ENCODE data around the gene CCDC85C. TPM values are rescaled to one million over a fixed set of nuclear protein-coding genes. Genes with fewer than 3 reads are reported as not detected.

The CCDC85C gene
- total RNA-seq, 1 donor from 2014 or later = 41.0 TPM

DNA sequence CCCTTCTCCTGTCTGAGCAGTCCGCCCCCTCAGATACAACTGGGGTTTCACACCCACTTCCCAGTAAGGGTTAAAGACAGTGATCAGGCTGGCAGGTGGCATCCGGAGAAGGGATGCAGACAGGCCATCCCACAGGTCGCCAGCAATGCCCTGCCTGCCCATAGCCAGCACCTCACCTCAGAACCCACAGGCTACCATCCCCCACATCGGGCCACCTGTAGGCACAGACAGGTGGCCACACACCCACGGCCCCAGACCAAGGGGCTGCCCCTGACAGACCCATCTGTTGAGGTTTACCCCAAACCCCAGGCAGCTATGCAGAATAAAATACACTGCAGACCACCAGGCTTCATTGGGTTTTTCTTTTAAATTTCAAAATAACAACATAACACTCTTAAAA, 65.3 kb downstream of the CCDC85C start:
- DNase-seq = no peak
- TF ChIP-seq, protein P1, sequence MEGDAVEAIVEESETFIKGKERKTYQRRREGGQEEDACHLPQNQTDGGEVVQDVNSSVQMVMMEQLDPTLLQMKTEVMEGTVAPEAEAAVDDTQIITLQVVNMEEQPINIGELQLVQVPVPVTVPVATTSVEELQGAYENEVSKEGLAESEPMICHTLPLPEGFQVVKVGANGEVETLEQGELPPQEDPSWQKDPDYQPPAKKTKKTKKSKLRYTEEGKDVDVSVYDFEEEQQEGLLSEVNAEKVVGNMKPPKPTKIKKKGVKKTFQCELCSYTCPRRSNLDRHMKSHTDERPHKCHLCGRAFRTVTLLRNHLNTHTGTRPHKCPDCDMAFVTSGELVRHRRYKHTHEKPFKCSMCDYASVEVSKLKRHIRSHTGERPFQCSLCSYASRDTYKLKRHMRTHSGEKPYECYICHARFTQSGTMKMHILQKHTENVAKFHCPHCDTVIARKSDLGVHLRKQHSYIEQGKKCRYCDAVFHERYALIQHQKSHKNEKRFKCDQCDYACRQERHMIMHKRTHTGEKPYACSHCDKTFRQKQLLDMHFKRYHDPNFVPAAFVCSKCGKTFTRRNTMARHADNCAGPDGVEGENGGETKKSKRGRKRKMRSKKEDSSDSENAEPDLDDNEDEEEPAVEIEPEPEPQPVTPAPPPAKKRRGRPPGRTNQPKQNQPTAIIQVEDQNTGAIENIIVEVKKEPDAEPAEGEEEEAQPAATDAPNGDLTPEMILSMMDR (IDR thresholded peaks at IDR 0.05; ENCODE audit: borderline replicate concordance) = peak; percentile 0
- peaks cover 91% of the 10 kb centered on the region for H3K4me1 ChIP-seq
- intact Hi-C loops (cut with micrococcal nuclease) = no loop called here
- no peaks in the 10 kb centered on the region for H3K27me3 ChIP-seq (ENCODE audit: low read depth)
- no peaks in the 10 kb centered on the region for H3K36me3 ChIP-seq
- no peak overlapping the region for H3K4me3 ChIP-seq
- H3K27ac ChIP-seq (replicated peaks) = peak overlapping the region; percentile 85
- no peaks in the 10 kb centered on the region for H3K9me3 ChIP-seq (replicated peaks)

DNA sequence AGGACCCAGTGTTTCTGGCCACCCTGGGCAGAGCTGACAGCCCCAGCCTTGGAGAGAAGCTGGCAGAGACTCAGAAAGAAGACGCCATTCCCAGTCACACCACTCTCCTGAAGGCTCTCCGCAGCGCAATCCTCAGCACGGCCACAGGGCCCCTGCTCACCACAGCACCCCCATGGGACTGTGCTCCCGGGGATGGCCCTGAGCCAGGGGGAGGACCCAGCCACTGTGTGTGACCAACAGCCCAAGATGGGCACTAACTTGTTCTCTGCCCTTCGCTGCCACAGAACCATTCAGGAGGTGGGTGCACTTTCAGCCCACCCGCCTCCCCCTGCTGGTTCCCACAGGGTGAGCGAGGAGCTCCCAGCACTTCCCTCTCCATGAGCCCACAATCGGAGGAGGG, 65.7 kb downstream of the CCDC85C start:
- no peaks in the 10 kb centered on the region for H3K9me3 ChIP-seq (replicated peaks)
- peak overlapping the region; percentile 85 for H3K27ac ChIP-seq (replicated peaks)
- no peaks in the 10 kb centered on the region for H3K36me3 ChIP-seq
- H3K4me1 ChIP-seq = peaks cover 90% of the 10 kb centered on the region
- intact Hi-C loops (cut with micrococcal nuclease) = no loop called here
- DNase-seq = no peak
- H3K4me3 ChIP-seq = no peak overlapping the region
- no peaks in the 10 kb centered on the region for H3K27me3 ChIP-seq (ENCODE audit: low read depth)
- TF ChIP-seq, protein P1 (IDR thresholded peaks at IDR 0.05; ENCODE audit: borderline replicate concordance) = peak; percentile 26

DNA sequence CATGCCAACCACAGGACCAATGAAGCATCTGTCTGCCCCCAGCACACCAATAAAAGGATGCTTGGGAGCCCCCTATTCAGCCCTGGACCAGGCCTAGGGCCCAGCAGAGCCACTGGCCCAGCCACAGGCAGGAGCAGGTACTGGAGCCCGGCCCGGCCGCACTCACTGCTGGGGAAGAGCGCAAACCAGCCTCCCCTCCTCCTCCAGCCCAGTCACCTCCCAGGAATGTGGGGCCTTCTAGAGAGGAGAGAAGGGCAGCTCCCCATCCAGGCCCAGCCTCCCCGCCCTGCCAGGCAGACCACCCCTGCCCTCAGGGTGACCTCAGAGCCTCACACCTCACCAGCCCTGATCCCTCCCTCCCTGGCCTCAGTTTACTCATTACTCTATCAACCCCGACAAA, 66.6 kb downstream of the CCDC85C start:
- H3K27me3 ChIP-seq (ENCODE audit: low read depth) = no peaks in the 10 kb centered on the region
- H3K27ac ChIP-seq (replicated peaks) = peak overlapping the region; percentile 85
- intact Hi-C loops (cut with micrococcal nuclease) = no loop called here
- no peaks in the 10 kb centered on the region for H3K36me3 ChIP-seq
- peak; percentile 41 for DNase-seq
- no peak overlapping the region for H3K4me3 ChIP-seq
- no peaks in the 10 kb centered on the region for H3K9me3 ChIP-seq (replicated peaks)
- peaks cover 82% of the 10 kb centered on the region for H3K4me1 ChIP-seq
- TF ChIP-seq, protein P1 (IDR thresholded peaks at IDR 0.05; ENCODE audit: borderline replicate concordance) = no peak

DNA sequence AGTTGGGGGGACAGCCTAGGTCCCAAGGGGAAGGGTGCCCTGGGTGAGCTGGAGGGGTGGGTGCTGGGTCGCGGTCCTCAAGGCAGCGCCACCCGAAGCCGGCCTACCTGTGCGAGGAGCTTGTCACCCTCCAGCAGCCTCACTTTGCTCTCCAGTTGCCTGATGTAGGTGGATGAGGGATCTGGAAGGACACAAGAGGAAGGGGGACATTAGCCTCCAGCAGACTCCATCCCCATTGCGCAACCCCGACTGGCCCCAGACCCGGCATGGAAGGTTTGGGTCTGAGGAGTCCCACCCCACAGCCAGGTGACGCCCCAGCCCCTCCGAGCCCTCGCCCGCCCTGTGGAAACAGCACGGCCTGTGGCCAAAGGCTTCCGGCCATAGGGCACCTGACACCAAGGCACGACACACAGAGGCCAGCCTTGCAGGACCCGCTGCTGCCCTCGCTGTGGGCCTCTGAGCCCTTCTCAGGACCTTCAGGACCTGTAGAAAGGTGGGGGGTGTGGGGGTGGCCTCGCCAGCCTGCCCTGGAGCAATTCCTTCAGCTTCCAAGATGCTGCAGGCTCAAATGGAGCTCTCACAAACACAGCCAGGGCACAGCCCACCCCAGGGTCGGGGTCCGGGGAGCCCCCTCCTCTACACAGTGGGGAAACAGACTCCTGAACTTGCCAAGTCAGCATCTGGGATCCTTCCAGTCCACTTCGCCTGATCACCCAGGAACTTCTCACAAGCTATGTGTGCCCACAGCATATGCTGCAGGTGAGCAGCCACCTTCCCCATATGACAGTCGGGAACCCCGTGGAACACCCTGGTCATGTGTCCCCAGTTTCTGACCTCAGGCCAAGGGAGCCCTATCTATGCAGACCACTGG, 67.9 kb downstream of the CCDC85C start:
- H3K27ac ChIP-seq (replicated peaks) = no peak overlapping the region
- H3K36me3 ChIP-seq = no peaks in the 10 kb centered on the region

DNA sequence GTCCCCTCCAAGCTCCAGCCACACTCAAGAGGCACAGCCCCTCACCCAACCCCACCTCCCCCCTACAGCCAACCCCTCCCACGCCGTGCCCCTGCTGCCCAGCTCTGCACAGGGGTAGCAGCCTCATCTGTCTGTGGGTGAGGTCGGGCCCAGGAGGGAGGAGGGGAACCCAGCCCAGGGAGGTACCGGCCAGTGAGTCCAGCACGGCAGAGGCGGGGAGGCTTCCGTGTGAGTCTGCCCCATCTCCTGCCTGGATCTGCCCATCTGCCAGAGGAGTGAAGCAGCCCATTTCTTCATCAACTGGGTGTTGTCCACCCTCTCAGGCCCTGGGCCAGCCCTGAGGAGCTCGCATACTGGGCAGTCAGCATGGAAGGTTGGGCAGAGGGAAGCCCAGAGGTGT, 68.6 kb downstream of the CCDC85C start:
- intact Hi-C loops (cut with micrococcal nuclease) = no loop called here
- Histone ChIP-seq H3K36me3 (no peaks in the 10 kb centered on the region), H3K9me3 (replicated peaks) (no peaks in the 10 kb centered on the region), H3K27ac (replicated peaks) (no peak overlapping the region), H3K27me3 (ENCODE audit: low read depth) (no peaks in the 10 kb centered on the region), H3K4me1 (peaks cover 78% of the 10 kb centered on the region), H3K4me3 (no peak overlapping the region)
- TF ChIP-seq, protein P1 (IDR thresholded peaks at IDR 0.05; ENCODE audit: borderline replicate concordance) = no peak
- no peak for DNase-seq

More for the DNA sequence above, 67.9 kb downstream of the CCDC85C start:
- no peak for DNase-seq
- no peaks in the 10 kb centered on the region for H3K9me3 ChIP-seq (replicated peaks)
- TF ChIP-seq, protein P1 (IDR thresholded peaks at IDR 0.05; ENCODE audit: borderline replicate concordance) = no peak
- H3K4me1 ChIP-seq = peaks cover 78% of the 10 kb centered on the region
- intact Hi-C loops (cut with micrococcal nuclease) = no loop called here
- no peak overlapping the region for H3K4me3 ChIP-seq
- H3K27me3 ChIP-seq (ENCODE audit: low read depth) = no peaks in the 10 kb centered on the region
